GM20431 (cell line): Measurements from ENCODE around the gene CD82.

Source experiments
- in situ Hi-C: fragments of 300-500 bp; cut with MseI, MboI; formaldehyde crosslinking; loops from one replicate; pipeline ENCODE4 v1.15.0; 2020; ENCODE audit warnings: low sequenced_read_pairs; ENCODE audit not compliant: unreplicated experiment

Gene CD82

DNA sequence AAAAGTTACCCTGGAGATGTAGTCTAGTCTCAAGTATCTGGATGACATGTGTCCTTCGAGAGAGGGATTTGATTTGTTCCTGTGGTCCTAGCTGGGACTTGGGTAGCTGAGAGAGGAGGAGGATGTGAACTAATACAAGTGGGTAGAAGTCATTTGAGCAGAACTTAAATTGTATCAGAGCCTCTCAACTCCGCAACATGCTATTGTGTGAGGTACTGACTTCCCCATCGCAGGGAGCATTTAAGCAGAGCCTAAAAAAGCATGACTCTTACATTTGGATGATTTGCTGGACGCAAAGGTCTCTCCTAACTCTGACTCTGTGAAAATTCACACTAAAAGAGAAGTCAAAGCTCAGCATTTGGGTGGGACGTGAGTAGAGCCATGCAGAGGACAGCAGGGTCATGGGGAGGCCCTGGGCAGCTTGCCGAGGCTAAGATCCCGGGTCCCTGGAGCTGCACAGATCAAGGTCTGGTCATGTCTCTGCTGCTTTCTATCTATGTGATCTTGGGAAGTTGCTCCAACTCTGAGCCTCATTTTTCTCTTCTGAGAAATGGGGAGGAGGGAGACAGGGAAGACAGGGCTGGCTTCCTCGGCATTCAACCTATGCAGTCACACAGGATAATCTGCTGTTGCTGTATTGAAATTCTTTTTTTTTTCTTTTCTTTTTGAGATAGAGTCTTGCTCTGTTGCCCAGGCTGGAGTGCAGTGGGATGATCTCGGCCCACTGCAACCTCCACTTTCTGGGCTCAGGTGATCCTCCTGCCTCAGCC is 44.9 kb downstream of the CD82 start:
- in situ Hi-C loops, result loop anchor here (10.0 kb wide), 1 partner anchor 46 kb away; the partner anchor contains the start of gene CD82

DNA sequence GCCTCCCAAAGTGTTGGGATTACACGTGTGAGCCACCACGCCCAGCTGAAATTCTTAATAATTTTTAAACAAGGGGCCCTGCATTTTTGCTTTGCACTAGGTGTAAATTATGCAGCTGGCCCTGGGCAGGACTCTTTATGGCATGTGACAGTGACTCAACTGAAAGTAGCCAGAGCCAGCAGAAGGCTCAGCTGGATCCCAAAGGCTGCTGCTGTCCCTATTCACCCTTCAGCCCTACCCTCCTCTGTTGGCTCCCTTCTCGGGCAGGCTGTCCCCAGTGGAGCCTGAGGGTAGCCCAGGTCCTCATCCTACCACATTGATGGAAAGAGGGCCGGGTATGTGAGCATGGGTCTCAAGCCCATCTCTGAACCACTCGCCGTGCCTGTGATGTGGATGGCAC is 45.6 kb downstream of the CD82 start:
- in situ Hi-C loops, result loop anchor here (10.0 kb wide), 1 partner anchor 46 kb away; the partner anchor contains the start of gene CD82

DNA sequence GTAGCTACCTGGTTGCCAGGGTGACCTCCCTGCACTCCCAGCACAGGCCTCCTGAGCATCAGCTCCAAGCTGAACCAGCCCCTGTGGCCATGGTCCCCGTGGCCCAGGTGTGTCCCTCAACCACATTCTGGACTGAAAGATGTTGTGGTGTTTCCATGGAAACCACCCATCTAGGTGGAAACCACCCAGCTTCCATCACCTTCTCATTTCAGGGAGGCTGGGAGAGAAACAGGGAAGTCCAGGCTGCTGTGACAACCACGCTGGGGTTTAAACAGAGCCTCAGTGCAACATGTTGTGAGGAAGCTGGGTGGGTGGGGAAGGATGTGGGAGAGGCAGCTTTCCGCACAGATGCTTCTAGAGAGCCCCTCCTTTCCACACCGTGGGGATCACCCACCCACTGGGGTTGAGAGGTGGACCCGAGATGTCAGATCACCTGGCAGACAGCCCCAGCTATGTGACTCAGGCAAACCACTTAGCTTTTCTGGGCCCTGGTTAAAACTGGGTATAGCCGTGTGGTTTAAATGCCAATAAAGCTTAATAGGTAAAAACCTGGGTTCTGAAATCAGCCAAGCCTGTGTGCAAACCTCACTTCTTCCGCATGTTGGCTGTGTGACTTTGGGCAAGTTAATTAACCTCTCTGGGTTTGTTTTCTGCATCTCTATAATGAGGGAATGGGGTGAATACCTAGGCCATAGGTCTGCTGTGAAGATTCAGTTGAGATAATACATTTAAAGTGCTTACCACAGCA is 46.4 kb downstream of the CD82 start:
- in situ Hi-C loops, result loop anchor here (10.0 kb wide), 1 partner anchor 47 kb away; the partner anchor contains the start of gene CD82

DNA sequence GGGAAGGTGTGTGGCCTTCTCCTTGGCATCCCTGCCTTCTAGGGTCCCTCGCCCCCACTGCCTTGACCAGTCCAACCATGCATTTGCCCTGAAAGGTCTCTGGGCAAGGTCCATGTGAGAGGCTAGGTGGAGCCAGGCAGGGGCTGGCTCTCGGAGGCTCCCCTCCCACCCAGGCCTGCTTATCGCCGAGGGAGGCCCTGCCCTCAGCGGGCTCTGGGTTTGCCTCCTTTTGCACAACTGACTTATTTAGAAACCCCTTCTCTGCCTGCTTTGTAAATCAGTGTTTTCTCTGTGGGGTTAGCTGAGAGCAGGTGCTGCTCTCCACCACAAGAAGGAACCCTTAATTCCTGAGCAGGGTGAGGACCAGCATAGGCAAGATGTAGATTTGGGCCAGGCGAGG is 47.7 kb downstream of the CD82 start:
- in situ Hi-C loops, result loop anchor here (10.0 kb wide), 1 partner anchor 48 kb away; the partner anchor contains the start of gene CD82

DNA sequence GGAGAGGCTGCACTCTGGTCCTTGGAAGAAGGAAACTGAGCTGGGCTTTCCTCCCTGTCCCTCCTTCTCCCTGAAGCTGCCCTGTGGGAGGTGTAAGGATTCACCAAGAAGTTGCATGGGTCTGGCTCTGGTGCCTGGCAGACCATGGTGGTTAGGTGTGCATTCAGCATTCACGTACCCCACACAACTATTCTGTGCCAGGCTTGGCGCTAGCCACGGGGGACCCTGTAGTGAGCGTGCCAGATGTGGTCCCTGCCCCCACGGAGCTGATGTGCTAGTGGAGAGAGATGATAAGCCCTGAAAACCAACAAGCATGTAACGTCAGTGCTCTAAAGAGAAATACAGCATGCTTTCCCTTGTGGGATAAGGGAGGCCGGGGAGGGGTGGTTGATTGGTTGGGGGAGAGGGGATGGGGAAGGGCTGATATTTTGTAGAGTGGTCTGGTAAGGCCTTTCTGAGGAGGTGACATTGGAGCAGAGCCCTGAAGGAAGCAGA is 48.9 kb downstream of the CD82 start:
- in situ Hi-C loops, result loop anchor here (10.0 kb wide), 1 partner anchor 50 kb away; the partner anchor contains the start of gene CD82

DNA sequence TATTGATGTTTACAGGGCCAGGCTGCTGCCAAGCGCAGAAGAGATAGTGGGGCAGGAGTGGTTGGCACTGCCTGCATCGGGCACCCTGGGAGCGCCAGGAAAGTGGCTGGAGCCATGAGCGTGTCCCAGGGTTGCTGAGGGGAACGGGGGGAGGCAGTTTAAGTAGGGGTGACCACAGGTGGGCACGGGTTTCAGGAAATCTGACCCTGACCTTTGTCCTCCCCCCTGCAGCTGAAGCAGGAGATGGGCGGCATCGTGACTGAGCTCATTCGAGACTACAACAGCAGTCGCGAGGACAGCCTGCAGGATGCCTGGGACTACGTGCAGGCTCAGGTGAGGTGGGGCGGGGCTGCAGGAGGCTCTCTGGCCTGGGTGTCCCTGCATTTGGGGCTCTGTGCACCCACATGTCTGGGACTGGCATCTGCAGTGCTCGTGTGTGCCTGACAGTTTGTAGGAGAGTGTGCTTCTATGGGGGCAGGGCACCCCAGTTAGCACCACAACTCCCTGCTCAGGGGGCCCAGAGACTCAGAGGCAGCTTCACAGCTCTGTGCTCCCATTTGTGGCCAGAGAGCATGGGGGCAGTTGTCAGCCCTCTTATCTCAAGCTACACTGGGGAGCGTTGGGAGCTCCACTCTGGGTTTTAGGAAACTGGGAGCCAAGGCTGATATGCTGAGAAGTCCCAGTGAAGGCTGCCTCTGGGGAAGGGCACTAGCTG is 49.7 kb downstream of the CD82 start:
- in situ Hi-C loops, result loop anchor here (10.0 kb wide), 1 partner anchor 50 kb away; the partner anchor contains the start of gene CD82

DNA sequence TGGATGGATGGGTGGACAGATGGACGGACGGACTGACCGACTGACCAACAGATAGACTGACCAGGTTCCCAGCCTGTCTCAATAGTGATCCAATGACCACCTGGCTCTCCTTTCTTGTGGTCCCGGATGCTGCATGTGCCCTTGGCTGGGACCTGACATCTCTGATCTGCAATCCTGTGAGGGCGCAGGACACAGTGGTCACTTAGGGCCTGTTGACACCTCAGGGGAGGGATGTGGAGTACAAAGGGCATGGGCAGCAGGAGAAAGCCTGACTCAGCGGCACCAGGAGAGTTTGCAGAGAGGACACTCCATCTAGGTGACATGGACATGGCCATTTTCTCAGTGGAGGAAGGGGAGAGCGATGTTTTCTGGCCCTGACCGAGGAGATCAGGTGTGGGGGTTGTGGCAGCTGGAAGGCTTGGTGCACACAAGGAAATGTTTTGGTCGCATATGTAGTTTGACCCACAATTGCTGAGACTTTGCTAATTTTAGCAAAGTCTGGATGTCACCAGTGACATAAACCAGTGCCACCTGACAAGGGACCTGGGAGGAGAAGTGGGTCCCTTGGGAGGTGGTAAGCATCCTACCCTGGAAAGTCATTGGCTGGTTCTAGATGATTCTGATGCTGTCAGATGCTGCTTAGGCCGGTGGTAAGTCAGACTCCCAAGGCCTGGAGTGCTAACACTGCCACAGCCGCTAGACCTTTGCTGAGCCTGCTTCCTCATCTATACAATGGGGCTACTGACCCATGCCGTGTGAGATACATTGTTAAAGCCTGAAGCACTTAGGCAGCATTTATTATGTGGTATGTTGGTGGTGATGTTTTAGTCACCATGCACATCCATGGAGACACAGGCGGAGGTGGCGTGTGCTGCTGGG is 50.7 kb downstream of the CD82 start:
- in situ Hi-C loops, result loop anchor here (10.0 kb wide), 1 partner anchor 51 kb away; the partner anchor contains the start of gene CD82

DNA sequence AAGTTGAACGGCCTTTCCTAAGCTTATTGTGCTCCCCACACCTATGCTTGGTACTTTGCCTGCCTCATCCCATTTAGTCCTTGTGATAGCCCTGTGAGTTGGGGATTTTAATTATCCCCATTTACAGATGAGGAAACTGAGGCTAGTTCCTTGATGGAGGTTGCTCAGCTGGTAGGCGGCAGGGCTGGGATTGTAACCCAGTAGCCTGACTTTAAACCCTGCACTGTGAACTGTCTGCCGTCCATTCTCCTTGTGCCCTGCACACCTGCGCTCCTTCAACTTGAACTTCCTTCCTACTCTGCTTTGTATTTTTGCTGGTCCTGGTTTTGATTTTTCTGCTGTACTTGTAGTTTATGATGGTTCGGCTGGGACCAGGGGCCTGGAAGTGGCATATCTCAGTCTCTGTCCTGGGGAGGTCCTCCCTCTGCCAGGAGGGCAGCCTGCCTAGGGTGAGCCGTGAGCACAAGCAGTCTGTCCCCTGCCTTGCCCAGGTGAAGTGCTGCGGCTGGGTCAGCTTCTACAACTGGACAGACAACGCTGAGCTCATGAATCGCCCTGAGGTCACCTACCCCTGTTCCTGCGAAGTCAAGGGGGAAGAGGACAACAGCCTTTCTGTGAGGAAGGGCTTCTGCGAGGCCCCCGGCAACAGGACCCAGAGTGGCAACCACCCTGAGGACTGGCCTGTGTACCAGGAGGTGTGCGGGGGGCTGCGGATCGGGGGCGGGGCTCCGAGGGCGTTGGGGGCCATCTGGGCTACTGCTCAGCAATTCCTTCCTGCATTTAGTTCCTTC is 52.4 kb downstream of the CD82 start:
- in situ Hi-C loops, result loop anchor here (10.0 kb wide), 1 partner anchor 53 kb away; the partner anchor contains the start of gene CD82

DNA sequence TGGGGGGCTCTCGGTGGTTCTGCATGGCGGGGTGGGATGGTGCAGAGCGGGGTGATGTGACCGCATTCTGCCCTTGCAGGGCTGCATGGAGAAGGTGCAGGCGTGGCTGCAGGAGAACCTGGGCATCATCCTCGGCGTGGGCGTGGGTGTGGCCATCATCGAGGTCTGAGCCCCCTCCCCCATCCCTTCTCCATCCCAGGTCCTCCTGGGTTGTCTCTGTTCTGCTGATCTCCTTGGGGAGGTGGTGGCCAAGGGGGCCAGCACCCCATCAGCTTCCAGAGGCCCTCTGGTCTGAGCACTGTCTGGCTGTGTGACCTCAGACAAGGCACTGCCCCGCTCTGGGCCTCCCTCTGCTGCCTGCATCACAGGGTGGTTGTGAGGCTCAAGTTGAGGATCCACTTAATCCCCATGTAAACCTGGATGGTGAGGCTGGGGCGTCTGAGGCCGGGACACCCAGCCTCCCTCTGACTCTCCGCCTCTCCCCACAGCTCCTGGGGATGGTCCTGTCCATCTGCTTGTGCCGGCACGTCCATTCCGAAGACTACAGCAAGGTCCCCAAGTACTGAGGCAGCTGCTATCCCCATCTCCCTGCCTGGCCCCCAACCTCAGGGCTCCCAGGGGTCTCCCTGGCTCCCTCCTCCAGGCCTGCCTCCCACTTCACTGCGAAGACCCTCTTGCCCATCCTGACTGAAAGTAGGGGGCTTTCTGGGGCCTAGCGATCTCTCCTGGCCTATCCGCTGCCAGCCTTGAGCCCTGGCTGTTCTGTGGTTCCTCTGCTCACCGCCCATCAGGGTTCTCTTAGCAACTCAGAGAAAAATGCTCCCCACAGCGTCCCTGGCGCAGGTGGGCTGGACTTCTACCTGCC is 53.3 kb downstream of the CD82 start:
- in situ Hi-C loops, result loop anchor here (10.0 kb wide), 1 partner anchor 54 kb away; the partner anchor contains the start of gene CD82

DNA sequence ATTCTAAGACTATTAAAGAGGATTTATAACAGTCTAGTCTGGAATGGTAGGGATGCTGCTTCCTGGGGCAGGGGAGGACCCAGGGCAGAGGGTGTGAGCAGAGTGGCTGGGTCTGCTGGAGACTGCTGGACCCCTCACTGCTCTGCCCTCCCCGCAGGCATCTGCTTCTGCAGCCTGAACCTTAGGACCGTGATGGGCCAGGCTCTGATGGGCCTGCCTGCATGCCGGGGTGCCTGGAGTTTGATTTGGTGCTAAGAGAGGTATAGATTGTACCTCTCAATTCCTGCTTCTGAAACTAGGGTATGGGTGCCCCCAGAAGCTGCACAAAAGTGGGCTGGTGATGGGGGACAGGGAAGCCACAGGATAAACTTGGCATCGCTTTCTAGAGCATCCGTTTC is 54.9 kb downstream of the CD82 start:
- in situ Hi-C loops, result no loop called here

DNA sequence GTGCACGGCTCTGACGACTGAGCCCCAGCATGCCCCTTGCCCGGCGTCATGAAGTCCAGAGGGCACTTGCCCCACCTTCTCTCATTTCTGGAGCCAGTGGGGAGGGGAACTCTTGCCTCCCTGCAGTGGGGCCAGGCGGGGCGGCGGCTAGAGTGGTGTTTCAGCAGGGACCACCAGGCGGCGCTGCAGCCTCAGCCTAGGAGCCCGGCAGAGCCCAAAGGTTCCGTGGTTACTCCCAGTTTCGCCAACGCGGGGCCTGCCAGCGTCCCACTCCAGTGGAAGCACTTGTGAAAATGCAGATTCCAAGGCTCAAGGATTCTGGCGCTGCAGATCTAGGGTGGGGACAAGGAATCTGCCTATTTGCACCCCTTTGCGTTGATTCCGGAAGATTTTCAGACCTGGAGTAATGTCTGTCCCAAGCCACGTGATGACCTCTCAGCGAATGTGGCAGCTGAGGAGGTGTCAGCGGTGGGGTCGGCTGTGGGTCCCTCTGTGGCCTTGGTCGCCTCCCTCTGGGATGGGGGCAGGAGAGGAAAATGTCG is 55.7 kb downstream of the CD82 start:
- in situ Hi-C loops, result no loop called here

DNA sequence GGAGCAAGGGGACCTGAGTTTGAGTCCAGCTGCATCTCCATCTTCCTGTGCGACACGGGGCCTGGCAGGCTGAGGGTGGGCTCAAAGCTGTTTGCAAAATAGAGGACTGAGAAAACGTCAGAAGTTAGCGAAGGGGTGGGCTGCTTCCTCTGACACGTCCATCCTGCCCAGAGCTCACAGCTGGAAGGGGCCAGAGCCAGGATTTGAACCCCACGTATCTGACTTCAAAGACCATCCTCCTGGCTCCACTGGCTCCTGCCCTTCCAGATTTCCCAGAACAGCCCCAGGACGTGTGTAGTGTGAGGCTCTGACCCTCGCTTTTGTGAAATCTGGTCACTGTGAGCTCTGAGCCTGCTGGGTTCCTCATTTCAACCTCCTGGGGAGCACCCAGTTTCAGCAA is 56.3 kb downstream of the CD82 start:
- in situ Hi-C loops, result no loop called here

DNA sequence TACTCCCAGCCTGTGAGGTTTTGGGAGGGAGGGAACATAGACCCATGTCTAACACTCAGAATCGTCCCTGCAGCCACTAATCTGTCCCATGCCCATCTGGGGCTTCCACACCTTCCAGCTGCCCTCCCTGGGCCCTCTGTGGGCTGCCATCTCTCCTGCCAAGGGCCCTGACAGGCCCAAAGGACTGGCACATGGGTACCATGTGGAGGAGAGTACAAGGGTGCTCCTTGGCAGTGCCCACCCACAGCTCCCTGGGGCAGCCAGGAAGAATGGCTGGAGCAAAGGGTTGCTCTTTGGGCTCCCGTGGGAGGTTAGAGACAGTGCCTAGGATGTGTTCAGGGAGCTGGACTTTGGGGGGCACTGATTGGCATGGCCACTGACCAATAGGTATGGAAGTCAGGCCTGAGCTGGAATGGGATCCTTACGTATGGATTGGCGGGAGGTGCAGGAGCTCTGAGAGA is 56.8 kb downstream of the CD82 start:
- in situ Hi-C loops, result no loop called here

DNA sequence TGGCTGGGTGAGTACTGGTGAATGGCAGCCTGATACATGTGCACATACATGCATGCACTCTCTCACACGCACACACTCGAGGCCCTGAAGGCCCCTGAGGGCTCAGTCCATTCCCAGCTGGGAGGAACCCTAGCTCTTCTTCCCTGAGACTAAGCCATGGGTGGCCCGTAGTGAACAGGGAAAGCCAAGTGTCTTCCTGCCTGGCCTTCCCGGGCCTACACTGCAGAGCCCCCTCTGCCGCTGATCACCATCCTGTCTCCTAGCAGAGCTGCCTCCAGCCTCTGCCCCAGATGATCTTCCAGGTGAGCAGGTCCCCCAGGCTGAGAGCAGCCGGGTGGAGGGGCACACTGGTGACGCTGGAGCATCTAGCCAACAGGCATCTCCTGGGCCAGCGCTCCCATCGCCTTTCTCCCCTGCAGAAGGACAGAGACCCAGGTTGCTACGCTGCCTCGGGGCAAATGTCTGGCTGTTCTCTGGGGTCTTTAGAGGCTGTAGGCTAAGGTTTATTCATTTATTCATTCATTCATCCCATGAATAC is 57.3 kb downstream of the CD82 start:
- in situ Hi-C loops, result no loop called here

DNA sequence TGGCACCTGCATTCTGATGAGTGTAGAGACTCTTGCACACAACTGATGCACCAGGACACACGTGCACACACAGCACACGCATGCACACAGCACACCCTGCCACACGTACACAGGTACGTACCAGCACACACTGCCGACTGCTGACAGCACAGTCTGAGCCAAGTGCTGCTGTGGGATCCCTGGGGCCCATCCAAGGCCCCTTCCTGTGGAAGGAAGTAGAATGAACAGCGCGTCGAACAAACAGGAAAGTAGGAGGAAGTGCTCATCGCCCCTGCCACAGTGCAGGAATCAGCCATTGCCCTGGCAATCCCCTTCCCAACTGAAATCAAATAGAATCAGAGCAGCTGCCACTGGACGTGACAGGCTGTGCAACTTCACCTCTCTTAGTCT is 57.9 kb downstream of the CD82 start:
- in situ Hi-C loops, result no loop called here

DNA sequence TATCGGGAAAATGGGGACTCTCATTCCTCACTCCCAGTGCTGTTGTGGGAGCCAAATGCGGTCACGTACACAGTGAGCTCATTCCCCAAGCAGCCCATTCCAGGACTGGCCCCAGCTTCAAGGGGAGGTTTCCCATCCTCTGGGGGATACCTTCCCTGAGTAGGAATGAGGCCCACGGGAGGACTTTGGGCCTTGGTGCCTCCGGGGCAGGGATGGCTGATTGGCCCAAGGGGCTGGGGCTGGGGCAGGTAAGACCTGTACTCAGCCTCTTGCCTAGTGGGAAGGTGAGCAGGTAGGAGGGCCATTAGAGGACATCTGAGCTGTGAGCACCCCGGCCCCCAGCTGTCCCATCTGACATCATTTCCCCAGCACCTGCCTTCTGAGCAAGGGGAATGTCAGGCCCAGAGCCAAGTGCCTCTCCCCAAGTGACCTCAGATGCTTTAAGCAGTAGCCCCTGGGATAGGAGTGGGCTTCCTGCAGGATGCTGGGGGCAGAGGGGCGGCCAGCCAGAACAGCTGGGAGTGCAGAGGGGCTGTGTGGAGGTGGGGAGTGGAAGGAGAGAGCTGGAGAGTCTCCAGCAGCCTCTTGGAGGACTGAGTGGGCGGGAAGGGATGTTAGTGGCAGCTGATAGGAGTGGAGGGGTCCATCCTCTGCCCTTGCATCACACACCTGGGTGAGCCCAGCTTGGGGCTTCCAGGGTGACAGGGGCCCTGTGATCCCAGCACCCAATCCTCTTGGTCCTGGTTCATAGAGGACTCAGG is 58.4 kb downstream of the CD82 start:
- in situ Hi-C loops, result no loop called here
